Stimulated activated CD8-positive, alpha-beta memory T cell treated with anti-CD3 and anti-CD28 coated beads, Interleukin-7, amount 100 ng/mL, for 48 hours (primary cell): ENCODE measurements around the gene OR5A2.
"Not testable (repeated sequence)": the region's sequence is repeated elsewhere in the genome, so short reads cannot be mapped to it uniquely, and the experiment has no call there.

Source experiments
- DNase-seq, 2 donors: peaks; one replicate each; pipeline ENCODE4 v3.0.0-alpha.2; 2020; ENCODE audit warnings: low read depth in 1 of 2; ENCODE audit errors: extremely low read depth in 1 of 2

The OR5A2 gene

DNA sequence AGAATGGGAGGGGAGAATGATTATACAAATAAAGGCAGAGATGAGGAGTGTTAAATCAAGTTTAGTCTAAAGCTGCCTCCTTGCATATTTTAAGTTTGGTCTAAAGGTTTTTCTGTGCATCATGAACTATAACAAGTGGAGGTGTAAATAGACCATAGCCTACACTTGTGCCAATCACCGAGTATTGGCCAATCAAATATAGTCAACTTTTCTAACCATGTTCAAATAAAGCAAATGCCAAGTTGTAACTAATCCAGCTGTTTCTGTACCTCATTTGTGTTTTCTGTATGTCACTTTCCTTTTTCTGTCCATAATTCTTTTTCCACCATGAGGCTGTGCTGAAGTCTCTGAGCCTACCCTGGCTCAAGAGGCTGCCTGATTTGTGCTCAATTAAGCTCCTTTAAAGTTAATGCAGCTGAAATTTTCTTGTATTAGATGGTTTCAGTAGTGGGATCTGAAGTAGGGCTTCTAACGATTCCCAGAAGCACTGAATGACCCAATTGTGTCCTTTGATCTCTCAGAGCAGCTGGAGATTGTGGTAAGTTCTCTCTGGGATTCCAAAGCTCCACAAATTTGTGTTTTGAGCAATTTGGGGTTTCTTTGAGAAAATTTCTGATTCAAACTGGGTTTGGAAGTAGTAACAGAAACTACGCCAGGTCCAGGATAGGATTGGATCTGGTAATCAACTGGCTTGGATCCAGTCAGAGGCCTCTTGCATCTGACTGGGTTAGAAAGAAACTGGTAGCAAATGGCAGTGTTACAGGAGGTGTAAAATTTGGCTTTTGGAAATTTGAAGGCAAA, 25.6 kb downstream of the OR5A2 start:
- no peak for DNase-seq

GRCh38 chr11:59394186-59394585, 32.0 kb downstream of the OR5A2 start:
- no peak for DNase-seq

- no peak for DNase-seq
Observed at GRCh38 chr11:59380263-59381059, 45.8 kb downstream of the OR5A2 start.

DNA sequence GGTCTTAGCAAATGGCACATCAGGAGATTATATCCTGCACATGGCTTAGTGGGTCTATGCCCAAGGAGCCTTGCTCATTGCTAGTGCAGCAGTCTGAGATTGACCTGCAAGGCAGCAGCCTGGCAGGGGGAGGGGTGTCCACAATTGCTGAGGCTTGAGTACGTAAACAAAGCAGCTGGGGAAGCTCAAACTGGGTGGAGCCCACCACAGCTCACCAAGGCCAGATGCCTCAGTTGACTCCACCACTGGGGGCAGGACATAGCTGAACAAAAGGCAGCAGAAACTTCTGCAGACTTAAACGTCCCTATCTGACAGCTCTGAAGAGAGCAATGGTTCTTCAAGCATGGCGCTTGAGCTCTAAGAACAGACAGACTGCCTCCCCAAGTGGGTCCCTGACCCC, 53.9 kb downstream of the OR5A2 start:
- DNase-seq = not testable (repeated sequence)

GRCh38 chr11:59368238-59369022, 57.8 kb downstream of the OR5A2 start:
- no peak for DNase-seq
